Liver (tissue), 9 donors: ENCODE data around the gene NIPAL3. TPM values are rescaled to one million over a fixed set of nuclear protein-coding genes. Genes with fewer than 3 reads are reported as not detected.

Experiments
- DNase-seq: peaks from one replicate; pipeline ENCODE4 v3.0.0-alpha.2; 2017; ENCODE audit warnings: low spot score
- H3K27ac ChIP-seq, 2 donors: one replicate each; pipeline ENCODE4 v1.7.0; 2013; ENCODE audit warnings: inconsistent platforms in 2 of 2, low read length in 2 of 2, control low read depth in 1 of 2, low read depth in 1 of 2, mild to moderate bottlenecking in 1 of 2
- H3K27me3 ChIP-seq, 4 donors: one replicate each; pipeline versions ENCODE4 v1.6.1 to v1.7.0; 2013; ENCODE audit warnings: low read length in 3 of 4, inconsistent platforms in 1 of 4, mild to moderate bottlenecking in 1 of 4, moderate library complexity in 1 of 4; ENCODE audit not compliant: control insufficient read depth in 4 of 4, insufficient read depth in 4 of 4
- H3K36me3 ChIP-seq, 4 donors: one replicate each; pipeline versions ENCODE4 v1.6.1 to v1.7.0; 2013; ENCODE audit warnings: low read length in 3 of 4, mild to moderate bottlenecking in 3 of 4, low read depth in 1 of 4, moderate library complexity in 1 of 4; ENCODE audit not compliant: control insufficient read depth in 4 of 4, insufficient read depth in 3 of 4
- H3K4me1 ChIP-seq, 4 donors: one replicate each; pipeline versions ENCODE4 v1.6.1 to v1.7.0; 2013; ENCODE audit warnings: low read length in 3 of 4, mild to moderate bottlenecking in 3 of 4, moderate library complexity in 1 of 4; ENCODE audit not compliant: control insufficient read depth in 4 of 4, insufficient read depth in 4 of 4
- H3K4me3 ChIP-seq, 3 donors: one replicate each; pipeline versions ENCODE4 v1.6.1 to v1.7.0; 2013; ENCODE audit warnings: low read length in 3 of 3, control low read depth in 1 of 3, low read depth in 1 of 3, mild to moderate bottlenecking in 1 of 3
- H3K9ac ChIP-seq, 2 donors: one replicate each; pipeline ENCODE4 v1.7.0; 2013; ENCODE audit warnings: low read length in 2 of 2, mild to moderate bottlenecking in 2 of 2, moderate library complexity in 2 of 2, control low read depth in 1 of 2, low read depth in 1 of 2
- H3K9me3 ChIP-seq, 4 donors: one replicate each; pipeline versions ENCODE4 v1.6.1 to v1.7.0; 2013; ENCODE audit warnings: low read length in 3 of 4; ENCODE audit not compliant: control insufficient read depth in 4 of 4
- EGR1 ChIP-seq, 2 donors: IDR thresholded peaks; 2 replicates each; pipeline ENCODE4 v1.6.1; 2016 to 2018; ENCODE audit warnings: antibody characterized with exemption in 2 of 2, low read depth in 2 of 2
- FOXA1 ChIP-seq: IDR thresholded peaks from 2 replicates; pipeline ENCODE4 v1.6.1; 2016; ENCODE audit warnings: antibody characterized with exemption
- GABPA ChIP-seq, 2 donors: IDR thresholded peaks in 1 of 2; conservative IDR thresholded peaks in 1 of 2; 2 replicates each; pipeline ENCODE4 v1.6.1; 2016; ENCODE audit warnings: antibody characterized with exemption in 2 of 2, mild to moderate bottlenecking in 1 of 2, moderate library complexity in 1 of 2
- HNF4A ChIP-seq, 2 donors: conservative IDR thresholded peaks; 2 replicates each; pipeline ENCODE4 v1.6.1; 2016; ENCODE audit warnings: antibody characterized with exemption in 2 of 2, mild to moderate bottlenecking in 2 of 2
- HNF4G ChIP-seq: IDR thresholded peaks from 2 replicates; pipeline ENCODE4 v1.6.1; 2016; ENCODE audit warnings: antibody characterized with exemption
- JUND ChIP-seq, 2 donors: IDR thresholded peaks; 2 replicates each; pipeline ENCODE4 v1.6.1; 2016; ENCODE audit warnings: antibody characterized with exemption in 2 of 2
- NR2F2 ChIP-seq: IDR thresholded peaks from 2 replicates; pipeline ENCODE4 v1.6.1; 2016; ENCODE audit warnings: antibody characterized with exemption
- RAD21 ChIP-seq, 2 donors: IDR thresholded peaks; 2 replicates each; pipeline ENCODE4 v1.6.1; 2016; ENCODE audit warnings: antibody characterized with exemption in 2 of 2, mild to moderate bottlenecking in 2 of 2
- SP1 ChIP-seq: IDR thresholded peaks from 2 replicates; pipeline ENCODE4 v1.6.1; 2018; ENCODE audit warnings: antibody characterized with exemption, mild to moderate bottlenecking
- TAF1 ChIP-seq: conservative IDR thresholded peaks from 2 replicates; pipeline ENCODE4 v1.6.1; 2016; ENCODE audit warnings: antibody characterized with exemption, mild to moderate bottlenecking
- YY1 ChIP-seq: IDR thresholded peaks from 2 replicates; pipeline ENCODE4 v1.6.1; 2016; ENCODE audit warnings: antibody characterized with exemption, mild to moderate bottlenecking
- WGBS: extraction: QIAGEN DNeasy Blood & Tissue Kit; methylation state at CpG from one replicate; pipeline ENCODE4 v1.1.7; 2013; 5-methylcytosine and 5-hydroxymethylcytosine counted together
- polyA plus RNA-seq, 2 donors: library from polyadenylated mRNA; stranded (reverse) in 1 of 2; unstranded in 1 of 2; fragments of 200-250 nt in 1 of 2; fragments of >200 nt in 1 of 2; fragmentation: Nextera tagmentation in 1 of 2; extraction: Ambion mirVana in 1 of 2; gene quantifications; one replicate each; pipeline versions ENCODE4 v1.2.1 to v1.2.3, GENCODE V29; 2013 to 2015
- total RNA-seq, 2 donors: library from RNA; depleted of rRNA; stranded (reverse); fragments of >200 nt; gene quantifications; one replicate each; pipeline ENCODE4 v1.2.3, GENCODE V29; 2014
- TF ChIP-seq, protein P1 (sequence below): fragments of 150-350 bp; IDR thresholded peaks from 2 replicates; pipeline ENCODE4 v1.5.1; 2017; ENCODE audit warnings: improper control_type of control experiment, low read depth, low read length; ENCODE audit not compliant: missing input control
- TF ChIP-seq, protein P2 (sequence below): IDR thresholded peaks from 2 replicates; pipeline ENCODE4 v1.6.1; 2016; ENCODE audit warnings: antibody characterized with exemption, mild to moderate bottlenecking
- TF ChIP-seq, protein P3 (sequence below): IDR thresholded peaks from 2 replicates; pipeline ENCODE4 v1.6.1; 2016; ENCODE audit warnings: antibody characterized with exemption
- TF ChIP-seq, protein P4 (sequence below): IDR thresholded peaks from 2 replicates; pipeline ENCODE4 v1.6.1; 2016; ENCODE audit warnings: antibody characterized with exemption
- TF ChIP-seq, protein P5 (sequence below): IDR thresholded peaks from 2 replicates; pipeline ENCODE4 v1.6.1; 2016; ENCODE audit warnings: antibody characterized with exemption
- donor health status: healthy.
- donor health status: healthy.
- donor health status: healthy.
- donor health status: healthy.
- donor health status: healthy.

The NIPAL3 gene
- total and polyA plus RNA-seq, 4 donors = 3.0 to 12.0 (median 6.0) TPM

DNA sequence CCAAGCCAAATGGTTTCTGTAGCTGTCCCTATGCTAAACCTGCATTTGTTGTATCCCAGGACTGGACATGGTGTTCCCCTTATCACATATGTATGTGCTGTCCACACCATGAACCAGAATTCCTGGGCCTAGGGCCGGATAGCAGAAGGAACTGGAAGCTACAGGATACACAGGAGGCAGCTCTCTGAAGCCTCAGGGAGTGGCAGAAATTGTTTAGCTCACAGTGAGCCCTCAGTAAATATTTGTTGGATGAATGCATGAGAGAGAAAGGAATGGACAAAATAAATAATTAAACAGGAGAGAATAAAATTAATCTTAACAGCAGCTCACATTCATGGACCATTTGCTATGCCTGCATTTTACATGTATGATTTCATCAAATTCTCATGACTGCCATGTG lies 2.1 kb downstream of the NIPAL3 start:
- H3K9me3 ChIP-seq = no peaks in the 10 kb centered on the region
- no peak for TF ChIP-seq TAF1
- TF ChIP-seq YY1 = no peak
- TF ChIP-seq NR2F2 = no peak
- no peak for TF ChIP-seq SP1
- TF ChIP-seq, protein P1, sequence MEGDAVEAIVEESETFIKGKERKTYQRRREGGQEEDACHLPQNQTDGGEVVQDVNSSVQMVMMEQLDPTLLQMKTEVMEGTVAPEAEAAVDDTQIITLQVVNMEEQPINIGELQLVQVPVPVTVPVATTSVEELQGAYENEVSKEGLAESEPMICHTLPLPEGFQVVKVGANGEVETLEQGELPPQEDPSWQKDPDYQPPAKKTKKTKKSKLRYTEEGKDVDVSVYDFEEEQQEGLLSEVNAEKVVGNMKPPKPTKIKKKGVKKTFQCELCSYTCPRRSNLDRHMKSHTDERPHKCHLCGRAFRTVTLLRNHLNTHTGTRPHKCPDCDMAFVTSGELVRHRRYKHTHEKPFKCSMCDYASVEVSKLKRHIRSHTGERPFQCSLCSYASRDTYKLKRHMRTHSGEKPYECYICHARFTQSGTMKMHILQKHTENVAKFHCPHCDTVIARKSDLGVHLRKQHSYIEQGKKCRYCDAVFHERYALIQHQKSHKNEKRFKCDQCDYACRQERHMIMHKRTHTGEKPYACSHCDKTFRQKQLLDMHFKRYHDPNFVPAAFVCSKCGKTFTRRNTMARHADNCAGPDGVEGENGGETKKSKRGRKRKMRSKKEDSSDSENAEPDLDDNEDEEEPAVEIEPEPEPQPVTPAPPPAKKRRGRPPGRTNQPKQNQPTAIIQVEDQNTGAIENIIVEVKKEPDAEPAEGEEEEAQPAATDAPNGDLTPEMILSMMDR = no peak
- no peak for TF ChIP-seq GABPA (IDR thresholded peaks at IDR 0.05 in 1 of 2, conservative IDR thresholded peaks at IDR 0.05 in 1 of 2)
- TF ChIP-seq, protein P2, sequence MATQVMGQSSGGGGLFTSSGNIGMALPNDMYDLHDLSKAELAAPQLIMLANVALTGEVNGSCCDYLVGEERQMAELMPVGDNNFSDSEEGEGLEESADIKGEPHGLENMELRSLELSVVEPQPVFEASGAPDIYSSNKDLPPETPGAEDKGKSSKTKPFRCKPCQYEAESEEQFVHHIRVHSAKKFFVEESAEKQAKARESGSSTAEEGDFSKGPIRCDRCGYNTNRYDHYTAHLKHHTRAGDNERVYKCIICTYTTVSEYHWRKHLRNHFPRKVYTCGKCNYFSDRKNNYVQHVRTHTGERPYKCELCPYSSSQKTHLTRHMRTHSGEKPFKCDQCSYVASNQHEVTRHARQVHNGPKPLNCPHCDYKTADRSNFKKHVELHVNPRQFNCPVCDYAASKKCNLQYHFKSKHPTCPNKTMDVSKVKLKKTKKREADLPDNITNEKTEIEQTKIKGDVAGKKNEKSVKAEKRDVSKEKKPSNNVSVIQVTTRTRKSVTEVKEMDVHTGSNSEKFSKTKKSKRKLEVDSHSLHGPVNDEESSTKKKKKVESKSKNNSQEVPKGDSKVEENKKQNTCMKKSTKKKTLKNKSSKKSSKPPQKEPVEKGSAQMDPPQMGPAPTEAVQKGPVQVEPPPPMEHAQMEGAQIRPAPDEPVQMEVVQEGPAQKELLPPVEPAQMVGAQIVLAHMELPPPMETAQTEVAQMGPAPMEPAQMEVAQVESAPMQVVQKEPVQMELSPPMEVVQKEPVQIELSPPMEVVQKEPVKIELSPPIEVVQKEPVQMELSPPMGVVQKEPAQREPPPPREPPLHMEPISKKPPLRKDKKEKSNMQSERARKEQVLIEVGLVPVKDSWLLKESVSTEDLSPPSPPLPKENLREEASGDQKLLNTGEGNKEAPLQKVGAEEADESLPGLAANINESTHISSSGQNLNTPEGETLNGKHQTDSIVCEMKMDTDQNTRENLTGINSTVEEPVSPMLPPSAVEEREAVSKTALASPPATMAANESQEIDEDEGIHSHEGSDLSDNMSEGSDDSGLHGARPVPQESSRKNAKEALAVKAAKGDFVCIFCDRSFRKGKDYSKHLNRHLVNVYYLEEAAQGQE = no peak
- no peak for TF ChIP-seq RAD21 (IDR thresholded peaks at IDR 0.05)
- TF ChIP-seq, protein P3, sequence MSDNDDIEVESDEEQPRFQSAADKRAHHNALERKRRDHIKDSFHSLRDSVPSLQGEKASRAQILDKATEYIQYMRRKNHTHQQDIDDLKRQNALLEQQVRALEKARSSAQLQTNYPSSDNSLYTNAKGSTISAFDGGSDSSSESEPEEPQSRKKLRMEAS = no peak
- H3K4me1 ChIP-seq = peaks cover 3 to 25% (median 19%) of the 10 kb centered on the region in 4 donors
- peaks cover 0 to 18% (median 6%) of the 10 kb centered on the region in 4 donors for H3K36me3 ChIP-seq
- H3K4me3 ChIP-seq = no peak overlapping the region
- DNase-seq = no peak
- WGBS = 91% methylated on average over 1 of the region's 1 CpG
- H3K27me3 ChIP-seq = no peaks in the 10 kb centered on the region
- no peak overlapping the region for H3K9ac ChIP-seq
- no peak overlapping the region for H3K27ac ChIP-seq

DNA sequence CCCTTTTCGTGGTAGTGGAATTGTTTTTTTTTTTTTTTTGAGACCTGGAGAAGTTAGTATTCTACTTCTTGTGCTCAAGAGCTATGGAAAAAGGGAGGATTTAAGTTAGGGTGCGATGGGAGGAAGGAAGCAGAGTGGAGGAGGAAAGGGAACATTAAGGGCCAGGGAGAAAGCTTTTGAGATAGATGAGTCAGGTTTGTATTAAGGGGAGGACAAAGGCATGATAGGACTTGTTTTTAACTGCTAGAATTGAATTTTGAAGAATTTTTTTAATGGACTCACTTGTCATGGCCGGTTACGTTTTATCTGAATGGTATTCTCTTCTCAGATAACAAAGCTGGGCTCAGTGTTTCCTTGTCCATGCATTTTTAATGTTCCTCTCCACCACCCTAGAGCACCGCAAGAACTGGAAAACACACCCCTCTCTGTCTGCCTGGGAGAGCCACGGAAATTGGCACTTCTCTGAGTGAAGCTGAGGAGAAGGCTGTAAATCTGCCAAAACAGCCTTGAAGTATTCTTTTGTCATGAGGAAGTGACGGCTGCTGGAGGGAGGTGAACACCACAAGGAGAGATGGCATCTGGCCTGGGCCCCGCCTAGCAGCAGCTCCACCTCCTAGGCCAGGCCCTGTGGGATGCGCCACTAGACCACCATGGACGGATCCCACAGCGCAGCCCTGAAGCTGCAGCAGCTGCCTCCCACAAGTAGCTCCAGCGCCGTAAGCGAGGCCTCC lies 3.5 kb downstream of the NIPAL3 start:
- 85% methylated on average over 14 of the region's 14 CpGs for WGBS
- H3K9ac ChIP-seq = no peak overlapping the region

More for the DNA sequence above, 3.5 kb downstream of the NIPAL3 start:
- Histone ChIP-seq H3K36me3 (peaks cover 0 to 22% (median 6%) of the 10 kb centered on the region in 4 donors), H3K4me1 (peaks cover 3 to 18% (median 13%) of the 10 kb centered on the region in 4 donors), H3K27ac (no peak overlapping the region), H3K9me3 (no peaks in the 10 kb centered on the region), H3K27me3 (no peaks in the 10 kb centered on the region), H3K4me3 (no peak overlapping the region)
- DNase-seq = no peak
- TF ChIP-seq, protein P2 = no peak
- TF ChIP-seq, protein P4, sequence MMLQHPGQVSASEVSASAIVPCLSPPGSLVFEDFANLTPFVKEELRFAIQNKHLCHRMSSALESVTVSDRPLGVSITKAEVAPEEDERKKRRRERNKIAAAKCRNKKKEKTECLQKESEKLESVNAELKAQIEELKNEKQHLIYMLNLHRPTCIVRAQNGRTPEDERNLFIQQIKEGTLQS = no peak
- TF ChIP-seq TAF1 = no peak
- TF ChIP-seq, protein P1 = no peak
- TF ChIP-seq NR2F2 = no peak
- TF ChIP-seq HNF4A (conservative IDR thresholded peaks at IDR 0.05) = no peak
- no peak for TF ChIP-seq JUND (IDR thresholded peaks at IDR 0.05)
- TF ChIP-seq HNF4G = no peak
- TF ChIP-seq, protein P5, sequence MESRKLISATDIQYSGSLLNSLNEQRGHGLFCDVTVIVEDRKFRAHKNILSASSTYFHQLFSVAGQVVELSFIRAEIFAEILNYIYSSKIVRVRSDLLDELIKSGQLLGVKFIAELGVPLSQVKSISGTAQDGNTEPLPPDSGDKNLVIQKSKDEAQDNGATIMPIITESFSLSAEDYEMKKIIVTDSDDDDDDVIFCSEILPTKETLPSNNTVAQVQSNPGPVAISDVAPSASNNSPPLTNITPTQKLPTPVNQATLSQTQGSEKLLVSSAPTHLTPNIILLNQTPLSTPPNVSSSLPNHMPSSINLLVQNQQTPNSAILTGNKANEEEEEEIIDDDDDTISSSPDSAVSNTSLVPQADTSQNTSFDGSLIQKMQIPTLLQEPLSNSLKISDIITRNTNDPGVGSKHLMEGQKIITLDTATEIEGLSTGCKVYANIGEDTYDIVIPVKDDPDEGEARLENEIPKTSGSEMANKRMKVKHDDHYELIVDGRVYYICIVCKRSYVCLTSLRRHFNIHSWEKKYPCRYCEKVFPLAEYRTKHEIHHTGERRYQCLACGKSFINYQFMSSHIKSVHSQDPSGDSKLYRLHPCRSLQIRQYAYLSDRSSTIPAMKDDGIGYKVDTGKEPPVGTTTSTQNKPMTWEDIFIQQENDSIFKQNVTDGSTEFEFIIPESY = no peak
- TF ChIP-seq YY1 = no peak
- TF ChIP-seq FOXA1 = no peak
- TF ChIP-seq EGR1 (IDR thresholded peaks at IDR 0.05; ENCODE audit: low read depth in 2 of 2) = no peak
